HEK293 (cell line): ENCODE results near the gene LRRN2.

ENCODE experiments used
- CTCF ChIA-PET: fragments of 350-600 bp; formaldehyde crosslinking; extraction: SDS; loops from one replicate; lab custom pipeline; 2021; ENCODE audit warnings: antibody characterized with exemption; lab: Yijun Ruan, JAX
- POLR2A ChIA-PET: fragments of 300-600 bp; formaldehyde crosslinking; extraction: SDS; loops from one replicate; lab custom pipeline; 2020; ENCODE audit warnings: antibody characterized with exemption, inconsistent platforms; lab: Yijun Ruan, JAX
- H3K27ac ChIP-seq: fragments of 200-500 bp; sonication (Bioruptor generic); 2 replicates; pipeline ENCODE4 v1.5.1; 2014; ENCODE audit warnings: low read depth, low read length, control low read depth, inconsistent platforms; ENCODE audit errors: extremely low read depth
- H3K36me3 ChIP-seq, 2 experiments: fragments of 200-500 bp in 1 of 2; sonication (Bioruptor generic) in 1 of 2; 1 replicate in 1 of 2; 2 replicates in 1 of 2; pipeline ENCODE4 v1.5.1; 2014 to 2017; ENCODE audit warnings: inconsistent platforms in 2 of 2, low read length in 2 of 2; ENCODE audit not compliant: control insufficient read depth in 2 of 2, insufficient read depth in 1 of 2
- H3K4me1 ChIP-seq: fragments of 200-500 bp; sonication (Bioruptor generic); 2 replicates; pipeline ENCODE4 v1.5.1; 2014; ENCODE audit warnings: mild to moderate bottlenecking, low read length, inconsistent platforms; ENCODE audit not compliant: control insufficient read depth, insufficient read depth
- H3K4me3 ChIP-seq: 2 replicates; pipeline ENCODE4 v1.5.1; 2011; ENCODE audit warnings: low read depth, mild to moderate bottlenecking, control low read depth, low read length, moderate library complexity
- H3K9me3 ChIP-seq: fragments of 200-500 bp; sonication (Bioruptor generic); 2 replicates; pipeline ENCODE4 v1.5.1; 2014; ENCODE audit warnings: low read depth, low read length, inconsistent platforms; ENCODE audit not compliant: control insufficient read depth, insufficient read depth
- PRDM1 ChIP-seq: fragments of 450-650 bp; formaldehyde crosslinking; IDR thresholded peaks from 2 replicates; pipeline ENCODE4; 2016; ENCODE audit warnings: missing biosample characterization, missing genetic modification characterization
- ZBTB17 ChIP-seq: fragments of 450-650 bp; formaldehyde crosslinking; IDR thresholded peaks from 2 replicates; pipeline ENCODE4 v1.5.1; 2016; ENCODE audit warnings: missing biosample characterization, missing genetic modification characterization
- ZNF16 ChIP-seq: fragments of 450-650 bp; formaldehyde crosslinking; IDR thresholded peaks from 2 replicates; pipeline ENCODE4 v1.5.1; 2016; ENCODE audit warnings: low read depth, missing biosample characterization, missing genetic modification characterization
- ZNF341 ChIP-seq: fragments of 450-650 bp; formaldehyde crosslinking; IDR thresholded peaks from 2 replicates; pipeline ENCODE4; 2016; ENCODE audit warnings: low read depth, missing biosample characterization, missing genetic modification characterization
- ZNF366 ChIP-seq: fragments of 450-650 bp; formaldehyde crosslinking; conservative IDR thresholded peaks from 2 replicates; pipeline ENCODE4 v1.5.1; 2016; ENCODE audit warnings: missing biosample characterization, missing genetic modification characterization
- ZNF776 ChIP-seq: fragments of 450-650 bp; formaldehyde crosslinking; IDR thresholded peaks from 2 replicates; pipeline ENCODE4 v1.5.0; 2017; ENCODE audit warnings: missing biosample characterization, missing genetic modification characterization, borderline replicate concordance
- ZXDB ChIP-seq: fragments of 450-650 bp; formaldehyde crosslinking; IDR thresholded peaks from 2 replicates; pipeline ENCODE4 v1.5.1; 2016; ENCODE audit warnings: missing biosample characterization, missing genetic modification characterization
- TF ChIP-seq, protein P1 (sequence below): fragments of 450-650 bp; formaldehyde crosslinking; IDR thresholded peaks from 2 replicates; pipeline ENCODE4 v1.5.1; 2017; ENCODE audit warnings: missing biosample characterization, missing genetic modification characterization
- TF ChIP-seq, protein P2 (sequence below): fragments of 450-650 bp; formaldehyde crosslinking; IDR thresholded peaks from 2 replicates; pipeline ENCODE4 v1.5.1; 2017; ENCODE audit warnings: missing biosample characterization, missing genetic modification characterization
- TF ChIP-seq, protein P3 (sequence below): fragments of 450-650 bp; formaldehyde crosslinking; conservative IDR thresholded peaks from 2 replicates; pipeline ENCODE4 v1.5.1; 2016; ENCODE audit warnings: low read depth, missing biosample characterization, missing genetic modification characterization
- TF ChIP-seq, protein P4 (sequence below): fragments of 450-650 bp; formaldehyde crosslinking; IDR thresholded peaks from 2 replicates; pipeline ENCODE4 v1.5.1; 2016; ENCODE audit warnings: missing biosample characterization, missing genetic modification characterization
- TF ChIP-seq, protein P5 (sequence below): fragments of 450-650 bp; formaldehyde crosslinking; IDR thresholded peaks from 2 replicates; pipeline ENCODE4 v1.5.0; 2017; ENCODE audit warnings: missing biosample characterization, missing genetic modification characterization, borderline replicate concordance

LRRN2 gene

DNA sequence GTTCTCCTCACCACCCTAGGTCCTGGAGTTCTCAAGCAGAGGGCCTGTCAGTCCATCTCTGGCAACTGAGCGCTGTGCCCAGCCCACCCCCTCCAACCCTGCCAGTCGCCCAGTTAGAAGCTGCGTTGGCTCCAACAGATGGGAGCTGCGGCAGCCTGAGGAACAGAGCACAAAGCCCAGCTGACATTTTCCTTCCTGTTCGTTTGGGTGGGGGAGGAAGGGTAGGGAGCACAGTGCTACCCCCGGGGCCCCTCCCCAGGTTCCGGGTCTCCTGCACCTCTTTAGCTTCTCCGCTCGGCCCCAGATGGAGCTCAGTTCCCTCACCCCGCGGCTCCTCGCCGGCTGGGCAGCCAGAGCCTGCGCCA, 1.4 kb downstream of the LRRN2 start:
- H3K36me3 ChIP-seq: no peaks in the 10 kb centered on the region
- TF ChIP-seq, protein P1, sequence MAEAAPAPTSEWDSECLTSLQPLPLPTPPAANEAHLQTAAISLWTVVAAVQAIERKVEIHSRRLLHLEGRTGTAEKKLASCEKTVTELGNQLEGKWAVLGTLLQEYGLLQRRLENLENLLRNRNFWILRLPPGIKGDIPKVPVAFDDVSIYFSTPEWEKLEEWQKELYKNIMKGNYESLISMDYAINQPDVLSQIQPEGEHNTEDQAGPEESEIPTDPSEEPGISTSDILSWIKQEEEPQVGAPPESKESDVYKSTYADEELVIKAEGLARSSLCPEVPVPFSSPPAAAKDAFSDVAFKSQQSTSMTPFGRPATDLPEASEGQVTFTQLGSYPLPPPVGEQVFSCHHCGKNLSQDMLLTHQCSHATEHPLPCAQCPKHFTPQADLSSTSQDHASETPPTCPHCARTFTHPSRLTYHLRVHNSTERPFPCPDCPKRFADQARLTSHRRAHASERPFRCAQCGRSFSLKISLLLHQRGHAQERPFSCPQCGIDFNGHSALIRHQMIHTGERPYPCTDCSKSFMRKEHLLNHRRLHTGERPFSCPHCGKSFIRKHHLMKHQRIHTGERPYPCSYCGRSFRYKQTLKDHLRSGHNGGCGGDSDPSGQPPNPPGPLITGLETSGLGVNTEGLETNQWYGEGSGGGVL (tag by site-specific recombination): no peak
- TF ChIP-seq ZNF341 (tag by site-specific recombination): peak; percentile 78
- no peak for TF ChIP-seq ZNF16
- TF ChIP-seq, protein P2, sequence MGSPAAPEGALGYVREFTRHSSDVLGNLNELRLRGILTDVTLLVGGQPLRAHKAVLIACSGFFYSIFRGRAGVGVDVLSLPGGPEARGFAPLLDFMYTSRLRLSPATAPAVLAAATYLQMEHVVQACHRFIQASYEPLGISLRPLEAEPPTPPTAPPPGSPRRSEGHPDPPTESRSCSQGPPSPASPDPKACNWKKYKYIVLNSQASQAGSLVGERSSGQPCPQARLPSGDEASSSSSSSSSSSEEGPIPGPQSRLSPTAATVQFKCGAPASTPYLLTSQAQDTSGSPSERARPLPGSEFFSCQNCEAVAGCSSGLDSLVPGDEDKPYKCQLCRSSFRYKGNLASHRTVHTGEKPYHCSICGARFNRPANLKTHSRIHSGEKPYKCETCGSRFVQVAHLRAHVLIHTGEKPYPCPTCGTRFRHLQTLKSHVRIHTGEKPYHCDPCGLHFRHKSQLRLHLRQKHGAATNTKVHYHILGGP (tag by site-specific recombination): no peak
- ChIA-PET CTCF (interaction anchor here (0.6 to 1.7 kb wide), 4 partner anchors 79 to 123 kb away, joined by 3 to 9 read pairs (median 4); no protein-coding TSS in a partner anchor), POLR2A (no interaction called here)
- no peak overlapping the region for H3K4me3 ChIP-seq
- no peak overlapping the region for H3K27ac ChIP-seq
- no peaks in the 10 kb centered on the region for H3K9me3 ChIP-seq
- H3K4me1 ChIP-seq: no peaks in the 10 kb centered on the region

DNA sequence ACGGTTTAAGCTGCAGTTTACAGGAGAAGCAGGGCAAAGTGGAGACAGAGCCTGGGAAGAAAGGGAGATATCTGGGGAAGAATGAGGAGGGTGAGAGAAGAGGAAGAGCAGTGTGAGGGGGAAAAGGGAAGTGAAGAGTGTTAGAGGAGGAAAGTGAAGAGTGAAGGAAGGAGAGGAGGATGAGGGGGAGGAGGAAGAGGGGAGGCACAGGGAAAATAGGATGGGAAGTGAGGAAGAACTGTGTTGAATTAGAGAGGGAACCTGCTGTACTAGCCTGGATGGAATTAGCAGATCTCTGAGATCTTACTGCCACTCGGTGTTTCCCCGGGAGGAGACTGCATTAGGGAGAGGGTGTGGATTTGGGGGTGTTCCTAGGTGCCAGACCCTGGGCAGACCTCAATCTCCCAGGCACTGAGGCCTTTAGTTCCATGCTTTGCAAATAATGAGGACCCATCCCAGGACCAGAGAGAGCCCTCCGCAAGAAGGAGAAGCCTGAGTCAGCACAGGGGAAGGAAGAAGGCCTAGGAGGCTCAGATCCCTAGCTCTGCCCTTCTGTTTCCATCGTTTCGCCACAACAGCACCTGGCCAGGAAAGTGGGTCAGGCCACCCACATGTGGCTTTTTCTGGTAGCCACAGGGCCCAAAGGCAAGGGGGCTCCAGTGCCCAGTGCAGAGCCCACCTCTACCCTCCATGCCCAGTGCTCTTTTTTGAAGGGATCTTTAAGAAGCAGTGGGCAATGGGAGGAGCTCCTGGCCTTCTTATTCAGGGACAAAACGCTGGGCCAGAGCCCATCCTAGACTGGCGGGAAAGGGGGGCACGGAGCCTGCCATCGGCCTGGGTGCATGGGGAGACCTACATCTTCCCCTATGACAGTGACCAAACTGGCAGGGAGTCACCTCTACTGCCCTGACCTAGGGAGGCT, 2.0 kb downstream of the LRRN2 start:
- CTCF ChIA-PET: interaction anchor here (0.6 to 1.7 kb wide), 4 partner anchors 80 to 123 kb away, joined by 3 to 9 read pairs (median 4); no protein-coding TSS in a partner anchor

More for the DNA sequence above, 2.0 kb downstream of the LRRN2 start:
- Histone ChIP-seq H3K36me3 (no peaks in the 10 kb centered on the region), H3K9me3 (no peaks in the 10 kb centered on the region), H3K4me1 (no peaks in the 10 kb centered on the region), H3K27ac (no peak overlapping the region), H3K4me3 (no peak overlapping the region)
- TF ChIP-seq, protein P3, sequence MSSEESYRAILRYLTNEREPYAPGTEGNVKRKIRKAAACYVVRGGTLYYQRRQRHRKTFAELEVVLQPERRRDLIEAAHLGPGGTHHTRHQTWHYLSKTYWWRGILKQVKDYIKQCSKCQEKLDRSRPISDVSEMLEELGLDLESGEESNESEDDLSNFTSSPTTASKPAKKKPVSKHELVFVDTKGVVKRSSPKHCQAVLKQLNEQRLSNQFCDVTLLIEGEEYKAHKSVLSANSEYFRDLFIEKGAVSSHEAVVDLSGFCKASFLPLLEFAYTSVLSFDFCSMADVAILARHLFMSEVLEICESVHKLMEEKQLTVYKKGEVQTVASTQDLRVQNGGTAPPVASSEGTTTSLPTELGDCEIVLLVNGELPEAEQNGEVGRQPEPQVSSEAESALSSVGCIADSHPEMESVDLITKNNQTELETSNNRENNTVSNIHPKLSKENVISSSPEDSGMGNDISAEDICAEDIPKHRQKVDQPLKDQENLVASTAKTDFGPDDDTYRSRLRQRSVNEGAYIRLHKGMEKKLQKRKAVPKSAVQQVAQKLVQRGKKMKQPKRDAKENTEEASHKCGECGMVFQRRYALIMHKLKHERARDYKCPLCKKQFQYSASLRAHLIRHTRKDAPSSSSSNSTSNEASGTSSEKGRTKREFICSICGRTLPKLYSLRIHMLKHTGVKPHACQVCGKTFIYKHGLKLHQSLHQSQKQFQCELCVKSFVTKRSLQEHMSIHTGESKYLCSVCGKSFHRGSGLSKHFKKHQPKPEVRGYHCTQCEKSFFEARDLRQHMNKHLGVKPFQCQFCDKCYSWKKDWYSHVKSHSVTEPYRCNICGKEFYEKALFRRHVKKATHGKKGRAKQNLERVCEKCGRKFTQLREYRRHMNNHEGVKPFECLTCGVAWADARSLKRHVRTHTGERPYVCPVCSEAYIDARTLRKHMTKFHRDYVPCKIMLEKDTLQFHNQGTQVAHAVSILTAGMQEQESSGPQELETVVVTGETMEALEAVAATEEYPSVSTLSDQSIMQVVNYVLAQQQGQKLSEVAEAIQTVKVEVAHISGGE: no peak
- TF ChIP-seq PRDM1 (tag by site-specific recombination) (peak; percentile 91), ZNF776 (peak; percentile 59; the same call in 1 of the 2 replicates), ZBTB17 (tag by site-specific recombination) (peak; percentile 59), ZXDB (tag by site-specific recombination) (no peak), ZNF366 (tag by site-specific recombination) (peak; percentile 64)
- TF ChIP-seq, protein P4, sequence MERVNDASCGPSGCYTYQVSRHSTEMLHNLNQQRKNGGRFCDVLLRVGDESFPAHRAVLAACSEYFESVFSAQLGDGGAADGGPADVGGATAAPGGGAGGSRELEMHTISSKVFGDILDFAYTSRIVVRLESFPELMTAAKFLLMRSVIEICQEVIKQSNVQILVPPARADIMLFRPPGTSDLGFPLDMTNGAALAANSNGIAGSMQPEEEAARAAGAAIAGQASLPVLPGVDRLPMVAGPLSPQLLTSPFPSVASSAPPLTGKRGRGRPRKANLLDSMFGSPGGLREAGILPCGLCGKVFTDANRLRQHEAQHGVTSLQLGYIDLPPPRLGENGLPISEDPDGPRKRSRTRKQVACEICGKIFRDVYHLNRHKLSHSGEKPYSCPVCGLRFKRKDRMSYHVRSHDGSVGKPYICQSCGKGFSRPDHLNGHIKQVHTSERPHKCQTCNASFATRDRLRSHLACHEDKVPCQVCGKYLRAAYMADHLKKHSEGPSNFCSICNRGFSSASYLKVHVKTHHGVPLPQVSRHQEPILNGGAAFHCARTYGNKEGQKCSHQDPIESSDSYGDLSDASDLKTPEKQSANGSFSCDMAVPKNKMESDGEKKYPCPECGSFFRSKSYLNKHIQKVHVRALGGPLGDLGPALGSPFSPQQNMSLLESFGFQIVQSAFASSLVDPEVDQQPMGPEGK (tag by site-specific recombination): no peak
- TF ChIP-seq, protein P1 (tag by site-specific recombination): peak; percentile 62
- TF ChIP-seq, protein P5, sequence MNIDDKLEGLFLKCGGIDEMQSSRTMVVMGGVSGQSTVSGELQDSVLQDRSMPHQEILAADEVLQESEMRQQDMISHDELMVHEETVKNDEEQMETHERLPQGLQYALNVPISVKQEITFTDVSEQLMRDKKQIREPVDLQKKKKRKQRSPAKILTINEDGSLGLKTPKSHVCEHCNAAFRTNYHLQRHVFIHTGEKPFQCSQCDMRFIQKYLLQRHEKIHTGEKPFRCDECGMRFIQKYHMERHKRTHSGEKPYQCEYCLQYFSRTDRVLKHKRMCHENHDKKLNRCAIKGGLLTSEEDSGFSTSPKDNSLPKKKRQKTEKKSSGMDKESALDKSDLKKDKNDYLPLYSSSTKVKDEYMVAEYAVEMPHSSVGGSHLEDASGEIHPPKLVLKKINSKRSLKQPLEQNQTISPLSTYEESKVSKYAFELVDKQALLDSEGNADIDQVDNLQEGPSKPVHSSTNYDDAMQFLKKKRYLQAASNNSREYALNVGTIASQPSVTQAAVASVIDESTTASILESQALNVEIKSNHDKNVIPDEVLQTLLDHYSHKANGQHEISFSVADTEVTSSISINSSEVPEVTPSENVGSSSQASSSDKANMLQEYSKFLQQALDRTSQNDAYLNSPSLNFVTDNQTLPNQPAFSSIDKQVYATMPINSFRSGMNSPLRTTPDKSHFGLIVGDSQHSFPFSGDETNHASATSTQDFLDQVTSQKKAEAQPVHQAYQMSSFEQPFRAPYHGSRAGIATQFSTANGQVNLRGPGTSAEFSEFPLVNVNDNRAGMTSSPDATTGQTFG (tag by site-specific recombination): peak; percentile 73; the same call in 1 of the 2 replicates
- POLR2A ChIA-PET: no interaction called here
